Skin epidermis (tissue), 12 donors: ENCODE measurements around the gene RBMX.
"Not testable (repeated sequence)": the region's sequence is repeated elsewhere in the genome, so short reads cannot be mapped to it uniquely, and the experiment has no call there.

Experiments
- H3K27ac ChIP-seq, 21 experiments: fragments of 200-600 bp; sonication (generic) in 11 of 21; one replicate each; pipeline ENCODE4 v1.5.0; 2020; ENCODE audit warnings: mild to moderate bottlenecking in 3 of 21, inconsistent platforms in 2 of 21, moderate library complexity in 2 of 21
- H3K4me3 ChIP-seq, 7 experiments: fragments of 200-600 bp; sonication (generic) in 2 of 7; one replicate each; pipeline ENCODE4 v1.5.0; 2020; ENCODE audit warnings: inconsistent platforms in 2 of 7, mild to moderate bottlenecking in 2 of 7, moderate library complexity in 1 of 7

Gene RBMX

GRCh38 chrX:136880452-136881013 lies at the start of gene RBMX:
TSS of gene RBMX (minus strand) at chrX:136880725. CDS start at chrX:136879427, 1,298 bp downstream.
- peak within 1 kb of the TSS; percentile 61 to 76 (median 72) for H3K4me3 ChIP-seq
- peak within 1 kb of the TSS; percentile 77 to 97 (median 92) for H3K27ac ChIP-seq

GRCh38 chrX:136921438-136921837 lies 40.9 kb upstream of the RBMX start:
- not testable (repeated sequence) for H3K4me3 ChIP-seq, H3K27ac ChIP-seq

GRCh38 chrX:136920001-136920400 lies 39.5 kb upstream of the RBMX start:
- no peak overlapping the region for H3K27ac ChIP-seq

GRCh38 chrX:136916827-136917226 lies 36.3 kb upstream of the RBMX start:
- H3K27ac ChIP-seq = no peak overlapping the region

More at GRCh38 chrX:136920001-136920400, 39.5 kb upstream of the RBMX start:
- no peak overlapping the region for H3K4me3 ChIP-seq

GRCh38 chrX:136911661-136912060 lies 31.1 kb upstream of the RBMX start:
- not testable (repeated sequence) for H3K27ac ChIP-seq, H3K4me3 ChIP-seq

More at GRCh38 chrX:136916827-136917226, 36.3 kb upstream of the RBMX start:
- H3K4me3 ChIP-seq = no peak overlapping the region

GRCh38 chrX:136911253-136911652 lies 30.7 kb upstream of the RBMX start:
- Histone ChIP-seq H3K27ac (no peak overlapping the region), H3K4me3 (no peak overlapping the region)

- H3K27ac ChIP-seq = peak overlapping the region in 4 of 21 experiments; percentile 4 to 80 (median 42)
- H3K4me3 ChIP-seq = peak overlapping the region in 3 of 7 experiments; percentile 54 to 60 (median 57)
Measured at GRCh38 chrX:136910565-136911035, 30.1 kb upstream of the RBMX start.

GRCh38 chrX:136909706-136910564 lies 29.4 kb upstream of the RBMX start:
- Histone ChIP-seq H3K27ac (peak overlapping the region; percentile 14 to 88 (median 69)), H3K4me3 (peak overlapping the region; percentile 42 to 75 (median 57))

GRCh38 chrX:136909119-136909705 lies 28.7 kb upstream of the RBMX start:
- Histone ChIP-seq H3K4me3 (peak overlapping the region; percentile 42 to 75 (median 57)), H3K27ac (peak overlapping the region; percentile 14 to 88 (median 69))

GRCh38 chrX:136907621-136908020 lies 27.1 kb upstream of the RBMX start:
- H3K27ac ChIP-seq = no peak overlapping the region
- no peak overlapping the region for H3K4me3 ChIP-seq

GRCh38 chrX:136906921-136907510 lies 26.5 kb upstream of the RBMX start:
- Histone ChIP-seq H3K4me3 (no peak overlapping the region), H3K27ac (no peak overlapping the region)

GRCh38 chrX:136904067-136904466 lies 23.5 kb upstream of the RBMX start:
- not testable (repeated sequence) for H3K27ac ChIP-seq, H3K4me3 ChIP-seq

- H3K27ac ChIP-seq, H3K4me3 ChIP-seq: not testable (repeated sequence)
Measured at GRCh38 chrX:136900071-136900470, 19.5 kb upstream of the RBMX start.

- no peak overlapping the region for H3K27ac ChIP-seq
- H3K4me3 ChIP-seq = no peak overlapping the region
Measured at GRCh38 chrX:136899221-136899620, 18.7 kb upstream of the RBMX start.

- H3K27ac ChIP-seq, H3K4me3 ChIP-seq: not testable (repeated sequence)
Measured at GRCh38 chrX:136898752-136899151, 18.2 kb upstream of the RBMX start.

GRCh38 chrX:136896121-136896914 lies 15.8 kb upstream of the RBMX start:
- Histone ChIP-seq H3K4me3 (no peak overlapping the region), H3K27ac (no peak overlapping the region)

- no peak overlapping the region for H3K27ac ChIP-seq
- H3K4me3 ChIP-seq = no peak overlapping the region
Measured at GRCh38 chrX:136892412-136892811, 11.9 kb upstream of the RBMX start.

- H3K27ac ChIP-seq, H3K4me3 ChIP-seq: not testable (repeated sequence)
Measured at GRCh38 chrX:136890596-136890995, 10.1 kb upstream of the RBMX start.

- no peak overlapping the region for H3K27ac ChIP-seq
Measured at GRCh38 chrX:136889269-136889668, 8.7 kb upstream of the RBMX start.

More at GRCh38 chrX:136889269-136889668, 8.7 kb upstream of the RBMX start:
- H3K4me3 ChIP-seq = no peak overlapping the region
